ENCODE data around the gene SLC1A5. TPM values are rescaled to one million over a fixed set of nuclear protein-coding genes. Genes with fewer than 3 reads are reported as not detected.
"Not testable (repeated sequence)": the region's sequence is repeated elsewhere in the genome, so short reads cannot be mapped to it uniquely, and the experiment has no call there.

SLC1A5 gene
- total RNA-seq, 1 experiment from 2014 or later, result 104 TPM

DNA sequence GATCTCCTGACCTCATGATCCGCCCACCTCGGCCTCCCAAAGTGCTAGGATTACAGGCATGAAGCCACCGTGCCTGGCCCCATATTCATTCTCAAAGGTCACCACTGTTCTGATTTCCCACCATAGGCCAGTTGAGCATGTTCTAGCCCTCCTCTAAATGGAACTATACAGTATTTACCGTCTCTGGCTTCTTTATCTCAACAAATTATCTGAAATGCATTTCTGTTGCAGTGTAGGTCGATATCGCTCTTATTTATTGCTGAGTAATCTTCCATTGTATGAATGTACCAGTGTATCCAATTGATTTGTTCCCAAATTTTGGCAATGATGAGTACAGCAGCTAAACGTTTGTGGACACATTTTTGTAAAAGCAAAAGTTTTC lies 15.4 kb downstream of the SLC1A5 start:
- no peak for ATAC-seq
- Histone ChIP-seq H3K4me1 (ENCODE audit: control insufficient read depth, insufficient read depth, low read length) (no peaks in the 10 kb centered on the region), H3K4me3 (ENCODE audit: low read depth in 2 of 2, low read length in 2 of 2) (no peak overlapping the region), H3K27me3 (ENCODE audit: control insufficient read depth, insufficient read depth, low read length) (no peaks in the 10 kb centered on the region), H3K27ac (ENCODE audit: low read length) (no peak overlapping the region), H3K36me3 (ENCODE audit: control insufficient read depth, insufficient read depth, low read length) (peaks cover 4% of the 10 kb centered on the region), H3K9me3 (ENCODE audit: control insufficient read depth, insufficient read depth, low read depth, low read length) (no peaks in the 10 kb centered on the region)
- TF ChIP-seq, protein P1, sequence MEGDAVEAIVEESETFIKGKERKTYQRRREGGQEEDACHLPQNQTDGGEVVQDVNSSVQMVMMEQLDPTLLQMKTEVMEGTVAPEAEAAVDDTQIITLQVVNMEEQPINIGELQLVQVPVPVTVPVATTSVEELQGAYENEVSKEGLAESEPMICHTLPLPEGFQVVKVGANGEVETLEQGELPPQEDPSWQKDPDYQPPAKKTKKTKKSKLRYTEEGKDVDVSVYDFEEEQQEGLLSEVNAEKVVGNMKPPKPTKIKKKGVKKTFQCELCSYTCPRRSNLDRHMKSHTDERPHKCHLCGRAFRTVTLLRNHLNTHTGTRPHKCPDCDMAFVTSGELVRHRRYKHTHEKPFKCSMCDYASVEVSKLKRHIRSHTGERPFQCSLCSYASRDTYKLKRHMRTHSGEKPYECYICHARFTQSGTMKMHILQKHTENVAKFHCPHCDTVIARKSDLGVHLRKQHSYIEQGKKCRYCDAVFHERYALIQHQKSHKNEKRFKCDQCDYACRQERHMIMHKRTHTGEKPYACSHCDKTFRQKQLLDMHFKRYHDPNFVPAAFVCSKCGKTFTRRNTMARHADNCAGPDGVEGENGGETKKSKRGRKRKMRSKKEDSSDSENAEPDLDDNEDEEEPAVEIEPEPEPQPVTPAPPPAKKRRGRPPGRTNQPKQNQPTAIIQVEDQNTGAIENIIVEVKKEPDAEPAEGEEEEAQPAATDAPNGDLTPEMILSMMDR (IDR thresholded peaks at IDR 0.05), result no peak
- no peak for TF ChIP-seq POLR2AphosphoS5 (IDR thresholded peaks at IDR 0.05; ENCODE audit: low read depth, low read length)
- TF ChIP-seq, protein P2, sequence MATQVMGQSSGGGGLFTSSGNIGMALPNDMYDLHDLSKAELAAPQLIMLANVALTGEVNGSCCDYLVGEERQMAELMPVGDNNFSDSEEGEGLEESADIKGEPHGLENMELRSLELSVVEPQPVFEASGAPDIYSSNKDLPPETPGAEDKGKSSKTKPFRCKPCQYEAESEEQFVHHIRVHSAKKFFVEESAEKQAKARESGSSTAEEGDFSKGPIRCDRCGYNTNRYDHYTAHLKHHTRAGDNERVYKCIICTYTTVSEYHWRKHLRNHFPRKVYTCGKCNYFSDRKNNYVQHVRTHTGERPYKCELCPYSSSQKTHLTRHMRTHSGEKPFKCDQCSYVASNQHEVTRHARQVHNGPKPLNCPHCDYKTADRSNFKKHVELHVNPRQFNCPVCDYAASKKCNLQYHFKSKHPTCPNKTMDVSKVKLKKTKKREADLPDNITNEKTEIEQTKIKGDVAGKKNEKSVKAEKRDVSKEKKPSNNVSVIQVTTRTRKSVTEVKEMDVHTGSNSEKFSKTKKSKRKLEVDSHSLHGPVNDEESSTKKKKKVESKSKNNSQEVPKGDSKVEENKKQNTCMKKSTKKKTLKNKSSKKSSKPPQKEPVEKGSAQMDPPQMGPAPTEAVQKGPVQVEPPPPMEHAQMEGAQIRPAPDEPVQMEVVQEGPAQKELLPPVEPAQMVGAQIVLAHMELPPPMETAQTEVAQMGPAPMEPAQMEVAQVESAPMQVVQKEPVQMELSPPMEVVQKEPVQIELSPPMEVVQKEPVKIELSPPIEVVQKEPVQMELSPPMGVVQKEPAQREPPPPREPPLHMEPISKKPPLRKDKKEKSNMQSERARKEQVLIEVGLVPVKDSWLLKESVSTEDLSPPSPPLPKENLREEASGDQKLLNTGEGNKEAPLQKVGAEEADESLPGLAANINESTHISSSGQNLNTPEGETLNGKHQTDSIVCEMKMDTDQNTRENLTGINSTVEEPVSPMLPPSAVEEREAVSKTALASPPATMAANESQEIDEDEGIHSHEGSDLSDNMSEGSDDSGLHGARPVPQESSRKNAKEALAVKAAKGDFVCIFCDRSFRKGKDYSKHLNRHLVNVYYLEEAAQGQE (IDR thresholded peaks at IDR 0.05; ENCODE audit: insufficient read depth in 1 of 2, low read depth in 2 of 2, low read length in 1 of 2), result no peak
- no peak for TF ChIP-seq TCF7L2 (IDR thresholded peaks at IDR 0.05; ENCODE audit: low read depth, low read length)
- TF ChIP-seq SIN3A (IDR thresholded peaks at IDR 0.05; ENCODE audit: borderline replicate concordance, insufficient read depth, low read depth, low read length), result no peak
- no peak for DNase-seq (ENCODE audit: low read depth, low spot score)
- BruUV-seq (replicated peaks), result no TSS peak
- in situ Hi-C loops (cut with HindIII; ENCODE audit: low pct_unique_long_range_greater_than_20kb, low sequenced_read_pairs) (no loop called here), intact Hi-C loops (cut with micrococcal nuclease; ENCODE audit: unreplicated experiment) (no loop called here)
- POLR2A ChIA-PET, result no interaction called here
- CTCF ChIA-PET, result no interaction called here

DNA sequence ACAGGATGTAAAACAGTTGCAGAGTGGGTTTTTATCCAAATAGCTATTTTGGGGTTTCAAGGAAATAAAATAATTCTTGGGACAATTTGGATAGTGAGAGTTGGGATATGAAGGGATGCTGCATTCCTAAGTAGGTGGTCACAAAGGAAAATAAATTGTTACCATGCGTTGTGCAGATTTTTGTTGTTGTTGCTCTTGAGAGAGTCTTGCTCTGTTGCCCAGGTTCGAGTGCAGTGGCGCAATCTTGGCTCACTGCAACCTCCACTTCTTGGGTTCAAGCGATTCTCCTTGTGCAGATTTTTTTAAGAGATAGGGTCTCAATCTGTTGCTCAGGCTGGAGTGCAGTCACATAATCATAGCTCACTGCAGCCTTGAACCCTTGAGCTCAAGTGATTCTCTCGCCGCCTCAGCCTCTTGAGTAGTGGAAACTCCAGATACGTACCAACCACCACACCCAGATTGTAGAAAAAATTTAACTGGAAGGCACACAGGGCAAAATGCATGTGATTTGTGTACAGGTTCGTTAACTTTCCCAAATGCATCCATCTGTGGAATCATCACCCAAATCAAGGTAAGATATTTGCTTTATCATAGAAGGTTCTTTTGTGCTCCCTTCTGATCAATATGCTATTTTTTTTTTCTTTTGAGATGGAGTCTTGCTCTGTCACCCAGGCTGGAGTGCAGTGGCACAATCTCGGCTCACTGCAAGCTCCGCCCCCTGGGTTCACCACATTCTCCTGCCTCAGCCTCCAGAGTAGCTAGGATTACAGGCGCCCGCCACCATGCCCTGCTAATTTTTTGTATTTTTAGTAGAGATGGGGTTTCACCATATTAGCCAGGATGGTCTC lies 16.0 kb downstream of the SLC1A5 start:
- in situ Hi-C loops (cut with HindIII; ENCODE audit: low pct_unique_long_range_greater_than_20kb, low sequenced_read_pairs) (no loop called here), intact Hi-C loops (cut with micrococcal nuclease; ENCODE audit: unreplicated experiment) (no loop called here)
- H3K4me3 ChIP-seq (ENCODE audit: low read depth in 2 of 2, low read length in 2 of 2), result no peak overlapping the region
- H3K4me1 ChIP-seq (ENCODE audit: control insufficient read depth, insufficient read depth, low read length), result no peaks in the 10 kb centered on the region
- BruUV-seq (replicated peaks), result no TSS peak
- CTCF ChIA-PET, result no interaction called here
- H3K9me3 ChIP-seq (ENCODE audit: control insufficient read depth, insufficient read depth, low read depth, low read length), result no peaks in the 10 kb centered on the region
- ATAC-seq (no peak), DNase-seq (ENCODE audit: low read depth, low spot score) (no peak)
- no peaks in the 10 kb centered on the region for H3K27me3 ChIP-seq (ENCODE audit: control insufficient read depth, insufficient read depth, low read length)
- H3K27ac ChIP-seq (ENCODE audit: low read length), result no peak overlapping the region
- POLR2A ChIA-PET, result interaction anchor here (0.6 kb wide), 1 partner anchor 8 kb away, joined by 3 read pairs; no protein-coding TSS in a partner anchor
- peaks cover 4% of the 10 kb centered on the region; the same call in 1 of the 2 replicates for H3K36me3 ChIP-seq (ENCODE audit: control insufficient read depth, insufficient read depth, low read length)
- TF ChIP-seq SIN3A (IDR thresholded peaks at IDR 0.05; ENCODE audit: borderline replicate concordance, insufficient read depth, low read depth, low read length) (no peak), TCF7L2 (IDR thresholded peaks at IDR 0.05; ENCODE audit: low read depth, low read length) (no peak), POLR2AphosphoS5 (IDR thresholded peaks at IDR 0.05; ENCODE audit: low read depth, low read length) (no peak)
- TF ChIP-seq, protein P2 (IDR thresholded peaks at IDR 0.05; ENCODE audit: insufficient read depth in 1 of 2, low read depth in 2 of 2, low read length in 1 of 2), result no peak
- TF ChIP-seq, protein P1 (IDR thresholded peaks at IDR 0.05), result no peak

DNA sequence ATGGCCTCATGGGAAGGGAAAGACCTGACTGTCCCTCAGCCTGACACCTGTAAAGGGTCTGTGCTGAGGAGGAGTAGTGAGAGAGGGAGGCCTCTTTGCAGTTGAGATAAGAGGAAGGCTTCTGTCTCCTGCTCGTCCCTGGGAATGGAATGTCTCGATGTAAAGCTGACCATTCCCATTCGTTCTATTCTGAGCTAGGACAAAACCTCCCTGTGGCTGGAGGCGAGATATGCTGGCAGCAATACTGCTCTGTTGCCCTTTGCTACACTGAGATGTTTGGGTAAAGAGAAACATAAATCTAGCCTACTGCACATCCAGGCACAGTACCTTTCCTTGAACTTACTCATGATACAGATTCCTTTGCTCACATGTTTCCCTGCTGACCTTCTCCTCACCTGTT lies 19.6 kb downstream of the SLC1A5 start:
- BruUV-seq (replicated peaks); intact Hi-C loops (cut with micrococcal nuclease; ENCODE audit: unreplicated experiment); in situ Hi-C loops (cut with HindIII; ENCODE audit: low pct_unique_long_range_greater_than_20kb, low sequenced_read_pairs); H3K27ac ChIP-seq (ENCODE audit: low read length); DNase-seq (ENCODE audit: low read depth, low spot score); H3K27me3 ChIP-seq (ENCODE audit: control insufficient read depth, insufficient read depth, low read length); H3K9me3 ChIP-seq (ENCODE audit: control insufficient read depth, insufficient read depth, low read depth, low read length); CTCF ChIA-PET; H3K4me1 ChIP-seq (ENCODE audit: control insufficient read depth, insufficient read depth, low read length); ATAC-seq; H3K36me3 ChIP-seq (ENCODE audit: control insufficient read depth, insufficient read depth, low read length); H3K4me3 ChIP-seq (ENCODE audit: low read depth in 2 of 2, low read length in 2 of 2): not testable (repeated sequence)
- POLR2A ChIA-PET, result interaction anchor here (0.7 kb wide), 1 partner anchor 18 kb away, joined by 3 read pairs; no protein-coding TSS in a partner anchor

Data from Panc1 (cell line).